ENCODE measurements around the gene ARHGEF1. TPM values are rescaled to one million over a fixed set of nuclear protein-coding genes. Genes with fewer than 3 reads are reported as not detected.

ARHGEF1 gene
- total and polyA plus RNA-seq, 12 donors, result 7.3 to 443 (median 54.1) TPM

DNA sequence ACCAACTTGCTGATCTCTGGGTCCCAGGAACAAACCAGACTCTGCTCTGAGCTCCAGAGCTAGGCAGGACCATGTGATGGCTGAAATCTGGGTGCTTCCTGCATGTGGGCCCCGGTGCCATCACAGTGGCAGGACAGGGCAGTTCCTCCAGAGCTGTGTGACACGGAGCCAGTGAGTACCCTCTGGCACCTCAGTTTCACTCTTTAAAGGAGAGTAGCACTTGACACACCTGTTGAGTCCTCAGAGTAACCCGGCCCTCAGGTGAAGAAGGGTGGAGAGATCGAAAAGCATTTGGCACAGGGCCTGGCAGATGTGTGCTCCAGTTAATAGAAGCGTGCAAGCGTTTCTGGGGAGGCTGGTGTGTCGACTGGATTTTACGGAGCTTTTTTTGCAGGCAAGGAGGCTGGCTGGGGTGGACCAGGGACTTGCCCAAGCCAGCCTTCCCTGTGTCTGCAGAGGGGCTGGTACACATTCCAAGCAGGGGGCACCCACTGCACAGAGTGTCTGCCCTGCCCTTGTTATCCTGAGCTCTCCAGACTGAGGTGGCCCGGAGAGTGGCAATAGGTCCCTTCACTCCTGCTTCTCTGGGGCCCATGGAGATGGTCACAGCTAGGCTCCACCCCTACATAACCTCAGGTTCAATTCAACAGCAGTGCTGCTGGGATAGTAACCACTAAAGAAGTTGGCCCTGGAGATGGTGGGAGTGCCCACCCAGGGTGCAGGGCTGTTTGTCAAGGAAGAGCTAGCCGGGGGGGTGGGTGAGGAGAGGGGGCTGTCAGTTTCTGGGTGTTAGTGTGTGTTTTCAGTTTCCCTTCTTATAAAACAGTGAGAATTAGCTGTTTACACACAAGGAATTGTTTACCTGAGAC, 14.6 kb upstream of the ARHGEF1 start:
- WGBS, 4 donors, result 83 to 94% (median 84%) methylated on average over 8 to 10 of the region's 10 CpGs
- intact Hi-C loops (cut with DNase I), result no loop called here
- no peak for DNase-seq
- TF ChIP-seq POLR2A (IDR thresholded peaks at IDR 0.05), result no peak
- TF ChIP-seq, protein P1, sequence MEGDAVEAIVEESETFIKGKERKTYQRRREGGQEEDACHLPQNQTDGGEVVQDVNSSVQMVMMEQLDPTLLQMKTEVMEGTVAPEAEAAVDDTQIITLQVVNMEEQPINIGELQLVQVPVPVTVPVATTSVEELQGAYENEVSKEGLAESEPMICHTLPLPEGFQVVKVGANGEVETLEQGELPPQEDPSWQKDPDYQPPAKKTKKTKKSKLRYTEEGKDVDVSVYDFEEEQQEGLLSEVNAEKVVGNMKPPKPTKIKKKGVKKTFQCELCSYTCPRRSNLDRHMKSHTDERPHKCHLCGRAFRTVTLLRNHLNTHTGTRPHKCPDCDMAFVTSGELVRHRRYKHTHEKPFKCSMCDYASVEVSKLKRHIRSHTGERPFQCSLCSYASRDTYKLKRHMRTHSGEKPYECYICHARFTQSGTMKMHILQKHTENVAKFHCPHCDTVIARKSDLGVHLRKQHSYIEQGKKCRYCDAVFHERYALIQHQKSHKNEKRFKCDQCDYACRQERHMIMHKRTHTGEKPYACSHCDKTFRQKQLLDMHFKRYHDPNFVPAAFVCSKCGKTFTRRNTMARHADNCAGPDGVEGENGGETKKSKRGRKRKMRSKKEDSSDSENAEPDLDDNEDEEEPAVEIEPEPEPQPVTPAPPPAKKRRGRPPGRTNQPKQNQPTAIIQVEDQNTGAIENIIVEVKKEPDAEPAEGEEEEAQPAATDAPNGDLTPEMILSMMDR (IDR thresholded peaks at IDR 0.05), result no peak
- peak overlapping the region in 1 of 5 donors; percentile 10 for H3K27ac ChIP-seq
- no peak overlapping the region for H3K4me3 ChIP-seq
- peaks cover 0 to 86% of the 10 kb centered on the region in 2 donors for H3K36me3 ChIP-seq (replicated peaks in 1 of 2)
- no peaks in the 10 kb centered on the region for H3K27me3 ChIP-seq
- no peaks in the 10 kb centered on the region for H3K9me3 ChIP-seq (replicated peaks in 1 of 3)
- peaks cover 0 to 9% of the 10 kb centered on the region in 2 donors for H3K4me1 ChIP-seq (replicated peaks in 1 of 2)

- peaks cover 0 to 80% of the 10 kb centered on the region in 2 donors for H3K36me3 ChIP-seq (replicated peaks in 1 of 2)
- 81 to 86% (median 83%) methylated on average over 12 of the region's 12 CpGs for WGBS, 4 donors
These were observed 14.0 kb upstream of the ARHGEF1 start for GRCh38 chr19:41868989-41869300.

DNA sequence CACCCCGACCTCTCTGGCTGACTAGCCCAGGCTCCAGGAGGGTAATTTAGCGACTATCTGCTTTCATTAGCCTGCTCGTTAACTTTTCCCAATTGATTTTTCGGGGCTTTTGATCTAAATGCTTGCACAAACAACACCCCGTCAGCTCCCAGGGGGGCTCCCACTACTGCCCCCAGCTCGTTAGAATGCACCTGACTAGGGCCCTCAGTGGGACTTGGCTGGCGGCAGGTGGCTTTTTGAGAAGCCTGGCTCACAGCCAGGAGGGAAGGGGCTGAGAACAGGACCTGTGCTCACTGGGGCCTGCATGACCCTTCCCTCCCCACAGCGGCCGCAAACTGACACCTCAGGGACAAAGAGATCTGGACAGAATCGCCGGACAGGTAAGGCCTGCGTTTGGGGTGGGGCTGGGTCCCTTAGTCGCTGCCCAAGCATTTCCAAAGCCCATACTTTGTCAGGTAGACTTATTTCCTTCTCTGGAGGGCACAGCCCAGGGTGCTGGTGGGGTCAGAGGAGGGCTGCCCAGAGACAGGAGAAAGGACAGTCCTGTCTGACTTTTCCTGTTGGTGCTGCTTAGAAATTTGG, 13.5 kb upstream of the ARHGEF1 start:
- peaks cover 0 to 75% of the 10 kb centered on the region in 2 donors for H3K36me3 ChIP-seq (replicated peaks in 1 of 2)
- H3K9me3 ChIP-seq (replicated peaks in 1 of 3), result no peaks in the 10 kb centered on the region
- no peak overlapping the region for H3K4me3 ChIP-seq
- no peaks in the 10 kb centered on the region for H3K27me3 ChIP-seq
- H3K27ac ChIP-seq, result no peak overlapping the region
- TF ChIP-seq, protein P1 (IDR thresholded peaks at IDR 0.05), result no peak
- TF ChIP-seq POLR2A (IDR thresholded peaks at IDR 0.05), result no peak
- intact Hi-C loops (cut with DNase I), result no loop called here
- 84 to 85% (median 85%) methylated on average over 12 to 13 of the region's 13 CpGs for WGBS, 4 donors
- DNase-seq, result no peak
- no peaks in the 10 kb centered on the region for H3K4me1 ChIP-seq (replicated peaks in 1 of 2)

More at GRCh38 chr19:41868989-41869300, 14.0 kb upstream of the ARHGEF1 start:
- intact Hi-C loops (cut with DNase I), result no loop called here
- Histone ChIP-seq H3K4me3 (no peak overlapping the region), H3K4me1 (replicated peaks in 1 of 2) (peaks cover 0 to 4% of the 10 kb centered on the region in 2 donors), H3K9me3 (replicated peaks in 1 of 3) (no peaks in the 10 kb centered on the region), H3K27me3 (no peaks in the 10 kb centered on the region), H3K27ac (no peak overlapping the region)
- no peak for DNase-seq
- TF ChIP-seq POLR2A (IDR thresholded peaks at IDR 0.05), result no peak
- TF ChIP-seq, protein P1 (IDR thresholded peaks at IDR 0.05), result no peak

- Histone ChIP-seq H3K9me3 (replicated peaks in 1 of 3) (no peaks in the 10 kb centered on the region), H3K4me1 (replicated peaks in 1 of 2) (no peaks in the 10 kb centered on the region), H3K4me3 (no peak overlapping the region), H3K27me3 (no peaks in the 10 kb centered on the region), H3K27ac (no peak overlapping the region), H3K36me3 (replicated peaks in 1 of 2) (peaks cover 0 to 65% of the 10 kb centered on the region in 2 donors)
- 52 to 89% (median 80%) methylated on average over 2 to 3 of the region's 3 CpGs for WGBS, 4 donors
- intact Hi-C loops (cut with DNase I), result loop anchor here in 1 of 2 donors (10.0 kb wide), 1 partner anchor 84 kb away; the partner anchor contains the start of gene RABAC1
- TF ChIP-seq, protein P1 (IDR thresholded peaks at IDR 0.05), result no peak
- no peak for TF ChIP-seq POLR2A (IDR thresholded peaks at IDR 0.05)
- DNase-seq, result peak in 2 of 7 donors; percentile 21 to 37
These were observed 12.5 kb upstream of the ARHGEF1 start for GRCh38 chr19:41870401-41870873.
